Activated CD4-positive, alpha-beta T cell treated with anti-CD3 and anti-CD28 coated beads, Interleukin-10, Interleukin-2, amounts not matched to agents 100 ng/mL and 50 ng/mL, durations not matched to agents 16 hours and 8 hours (primary cell): ENCODE measurements around the gene TIGD3.

ENCODE experiments used
- DNase-seq: peaks from one replicate; pipeline ENCODE4 v3.0.0-alpha.2; 2020

TIGD3 gene

DNA sequence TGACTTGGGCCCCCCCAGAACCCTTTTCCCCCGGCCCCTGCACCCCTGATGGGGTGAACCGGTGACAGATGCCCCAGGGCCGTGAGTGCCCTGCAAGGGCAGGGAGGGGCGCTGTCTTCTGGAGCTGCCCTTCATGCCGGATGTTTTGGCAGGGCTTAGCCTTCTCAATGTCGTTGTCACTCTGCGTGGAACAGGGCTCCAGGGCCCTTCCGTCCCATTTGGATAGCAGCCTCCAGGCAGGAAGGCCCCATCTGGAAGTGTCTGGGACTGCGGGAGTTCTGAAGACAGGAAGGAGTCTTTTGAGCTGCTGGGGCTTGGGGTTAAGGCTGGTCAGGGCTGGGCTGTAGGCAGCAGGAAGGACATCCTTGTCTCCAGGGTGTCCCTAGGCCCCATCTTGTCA lies 36.4 kb downstream of the TIGD3 start:
- no peak for DNase-seq

DNA sequence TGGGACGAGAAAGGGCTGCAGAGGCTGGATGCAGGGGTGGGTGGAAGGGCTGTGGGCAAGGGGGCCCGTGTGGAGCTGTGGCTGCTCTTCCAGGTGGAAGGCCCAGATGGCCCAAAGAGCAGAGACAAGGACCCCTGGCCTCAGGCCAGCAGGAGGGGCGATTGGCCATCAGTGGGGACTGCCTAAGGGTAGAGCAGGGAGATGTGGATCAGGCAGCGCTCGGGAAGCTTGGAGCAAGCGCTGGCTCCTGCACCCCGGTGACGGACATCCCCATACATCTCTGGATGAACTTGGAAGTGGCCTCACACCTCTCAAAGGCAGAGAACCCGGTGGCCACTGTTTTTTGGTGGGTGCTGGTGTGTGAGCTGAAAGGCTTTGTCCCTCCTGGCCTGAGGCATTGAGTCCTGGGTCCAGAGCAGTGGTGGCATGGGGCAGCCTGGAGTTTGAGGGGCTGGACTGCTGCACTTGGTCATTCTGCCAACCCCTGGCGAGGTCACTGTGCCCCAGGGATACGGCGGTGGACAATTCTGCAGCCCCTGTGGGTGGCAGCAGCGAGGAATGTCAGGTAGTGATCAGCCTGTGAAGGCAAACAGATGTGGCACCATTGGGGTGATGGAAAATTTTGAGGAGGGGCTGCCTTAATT lies 37.8 kb downstream of the TIGD3 start:
- no peak for DNase-seq

DNA sequence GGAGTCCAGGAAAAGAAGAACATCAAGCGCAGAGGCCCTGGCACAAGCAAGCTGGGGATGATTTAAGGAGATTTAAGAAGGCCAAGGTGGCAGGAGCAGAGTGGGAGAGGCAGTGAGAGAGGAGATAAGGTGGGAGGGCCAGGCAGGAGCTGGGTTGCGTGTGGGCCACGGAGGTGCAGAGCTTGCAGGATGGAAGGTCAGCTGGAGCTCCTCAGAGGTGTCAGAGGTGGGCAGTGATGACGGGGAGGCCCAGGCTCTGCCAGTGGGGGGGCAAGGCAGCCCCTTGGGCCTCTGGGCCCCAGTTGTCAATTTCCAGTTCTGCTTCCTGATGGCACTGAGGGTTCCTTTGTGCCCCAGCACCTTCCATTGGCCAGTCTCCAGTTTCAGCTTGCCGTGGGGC lies 38.3 kb downstream of the TIGD3 start:
- DNase-seq, result no peak

DNA sequence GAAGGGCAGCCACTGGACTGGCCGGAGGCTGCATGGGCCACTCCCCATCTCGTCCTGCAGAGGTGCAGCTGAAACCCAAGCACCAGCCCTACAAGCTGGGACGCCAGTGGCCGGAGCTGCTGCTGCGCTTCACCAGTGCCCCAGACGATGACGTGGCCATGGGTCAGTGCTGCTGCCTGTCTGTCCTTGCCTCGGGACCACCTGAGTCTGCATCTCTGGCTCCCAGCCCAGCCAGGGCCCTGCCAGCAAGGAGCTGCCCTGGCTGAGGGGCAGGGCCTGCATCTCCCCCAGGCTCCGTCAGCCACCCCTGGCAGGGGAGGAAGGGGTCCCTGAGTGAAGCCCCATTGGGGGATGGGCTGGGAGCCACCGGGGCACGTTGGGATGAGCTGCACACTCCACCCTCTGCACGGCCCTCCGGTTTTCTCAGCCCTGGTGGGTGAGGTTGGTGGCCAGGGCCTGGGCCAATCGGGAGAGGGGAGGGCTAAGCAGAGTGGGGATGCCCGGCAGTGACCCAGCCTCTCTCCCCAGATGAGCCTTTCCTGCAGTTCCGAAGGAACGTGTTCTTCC lies 39.0 kb downstream of the TIGD3 start:
- no peak for DNase-seq

DNA sequence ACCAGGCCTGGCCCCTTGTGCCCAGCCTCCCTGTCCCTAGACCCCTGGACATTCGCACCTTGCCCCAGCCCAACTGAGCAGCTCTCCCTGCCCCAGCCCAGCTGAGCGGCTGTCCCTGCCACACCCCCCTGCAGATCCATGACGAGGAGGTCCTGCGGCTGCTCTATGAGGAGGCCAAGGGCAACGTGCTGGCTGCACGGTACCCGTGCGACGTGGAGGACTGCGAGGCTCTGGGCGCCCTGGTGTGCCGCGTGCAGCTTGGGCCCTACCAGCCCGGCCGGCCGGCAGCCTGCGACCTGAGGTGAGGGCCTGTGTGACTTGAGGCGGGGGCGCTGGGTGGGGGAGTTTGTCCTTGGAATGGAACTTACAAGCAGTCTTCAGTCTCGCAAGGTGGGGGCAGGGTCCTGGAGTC lies 39.6 kb downstream of the TIGD3 start:
- DNase-seq, result no peak

DNA sequence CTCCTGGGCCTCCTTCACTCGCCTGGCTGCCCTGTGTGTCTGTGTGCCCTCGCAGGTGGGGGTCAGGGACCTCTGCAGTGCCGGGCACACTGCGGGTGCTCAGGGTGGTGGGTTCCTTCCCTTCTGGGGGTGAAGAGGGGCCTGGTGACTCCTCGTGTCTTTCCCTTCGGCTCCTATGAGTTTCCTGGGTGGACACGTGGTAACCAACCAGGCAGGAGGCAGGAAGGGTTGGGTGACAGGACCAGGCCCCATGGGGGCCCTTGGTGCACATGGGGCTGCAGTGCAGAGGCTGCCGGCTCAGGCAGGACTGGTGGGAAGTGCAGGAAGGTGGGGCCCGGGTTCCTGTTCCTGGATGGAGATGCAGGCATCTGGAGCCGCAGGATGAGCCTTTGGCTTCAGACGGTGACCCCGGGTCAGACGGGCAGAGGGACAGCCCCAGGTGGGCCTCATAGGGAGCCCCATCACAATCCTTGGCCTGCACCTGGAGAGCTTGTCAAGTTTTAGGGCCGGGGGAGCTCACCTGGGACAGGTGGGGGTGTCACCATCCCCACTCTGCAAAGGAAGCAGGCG lies 41.5 kb downstream of the TIGD3 start:
- no peak for DNase-seq

DNA sequence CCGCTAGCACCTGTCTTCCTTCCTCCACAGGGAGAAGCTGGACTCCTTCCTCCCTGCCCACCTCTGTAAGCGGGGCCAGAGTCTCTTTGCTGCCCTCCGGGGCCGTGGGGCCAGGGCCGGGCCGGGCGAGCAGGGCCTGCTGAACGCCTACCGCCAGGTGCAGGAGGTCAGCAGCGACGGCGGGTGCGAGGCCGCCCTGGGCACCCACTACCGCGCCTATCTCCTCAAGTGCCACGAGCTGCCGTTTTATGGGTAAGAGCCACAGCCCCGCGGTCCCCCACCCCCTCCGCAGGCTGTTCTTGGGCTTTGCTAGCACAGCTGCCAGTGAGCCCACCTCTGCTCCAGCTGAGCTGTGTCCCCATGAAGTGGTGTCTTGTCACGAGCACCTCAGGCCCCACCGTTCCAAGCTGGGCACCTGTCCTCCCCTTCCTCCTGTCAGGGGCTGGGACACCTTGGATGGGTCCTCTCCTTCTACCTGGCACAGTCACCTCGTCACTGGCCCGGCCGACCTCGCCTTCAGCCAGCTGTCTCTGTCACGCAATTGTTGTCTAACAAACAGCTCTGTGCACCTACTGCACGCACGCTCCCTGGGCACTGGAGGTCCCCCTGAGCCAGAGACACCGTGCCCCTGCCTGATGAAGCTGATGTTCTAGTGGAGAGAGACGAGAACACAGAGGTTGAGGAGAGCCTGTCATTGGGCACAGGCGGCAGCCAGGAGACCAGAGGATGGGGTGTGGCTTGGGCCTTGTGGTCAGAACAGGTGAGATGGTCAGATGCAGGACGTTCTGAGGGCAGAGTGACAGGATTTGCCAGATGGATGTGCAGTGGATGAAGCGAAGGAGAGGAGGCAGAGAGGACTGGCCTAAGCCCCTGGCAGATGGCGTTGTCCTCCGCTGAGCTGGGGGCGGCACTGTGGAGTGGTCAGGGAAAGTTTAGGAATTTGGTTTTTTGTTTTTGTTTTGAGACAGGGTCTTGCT lies 42.5 kb downstream of the TIGD3 start:
- DNase-seq, result no peak

DNA sequence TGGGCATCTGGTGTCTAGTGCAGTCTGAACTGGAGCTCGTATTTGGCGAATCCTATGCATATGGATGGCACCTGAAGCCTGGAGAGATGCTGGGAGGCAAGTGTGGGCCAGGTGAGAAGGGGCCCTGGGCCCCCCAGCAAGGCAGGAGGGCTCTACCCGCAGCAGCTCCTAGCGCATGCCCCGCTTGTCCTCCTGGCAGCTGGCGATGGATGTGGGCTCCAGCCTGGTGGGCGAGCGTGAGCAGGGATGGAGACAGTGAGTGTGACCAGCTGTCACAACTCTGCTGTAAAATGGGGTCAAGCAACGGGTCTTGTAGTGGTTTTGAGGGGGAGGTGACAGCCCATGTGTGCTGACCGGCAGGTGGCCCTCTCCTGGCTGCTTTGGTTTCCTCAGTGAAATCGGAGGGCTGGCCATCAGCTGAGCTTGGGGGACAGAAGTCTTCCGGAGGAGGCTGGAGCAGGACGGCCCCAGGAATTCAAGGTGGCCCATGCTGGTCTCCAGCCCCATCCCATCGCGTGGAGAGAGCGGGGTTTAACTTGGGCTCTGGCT lies 43.9 kb downstream of the TIGD3 start:
- DNase-seq, result no peak

DNA sequence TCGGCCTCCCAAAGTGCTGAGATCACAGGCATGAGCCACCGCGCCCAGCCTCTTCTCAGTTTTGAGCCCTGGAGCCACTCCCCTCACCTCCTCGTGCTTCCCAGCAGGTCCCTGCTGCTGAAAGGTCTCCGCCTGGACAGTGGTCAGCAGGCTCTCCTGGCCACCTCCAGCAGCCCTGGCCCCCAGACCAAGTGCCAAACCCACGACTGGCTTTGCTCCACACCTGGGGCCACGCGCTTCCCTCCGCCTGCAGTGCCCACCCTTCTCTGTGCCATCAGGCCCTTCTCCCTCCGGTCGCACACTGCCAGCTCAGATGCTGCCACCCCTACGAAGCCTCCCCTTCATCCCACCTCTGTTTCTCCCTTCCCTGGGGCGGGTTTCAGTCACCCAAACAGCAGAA lies 44.7 kb downstream of the TIGD3 start:
- no peak for DNase-seq

DNA sequence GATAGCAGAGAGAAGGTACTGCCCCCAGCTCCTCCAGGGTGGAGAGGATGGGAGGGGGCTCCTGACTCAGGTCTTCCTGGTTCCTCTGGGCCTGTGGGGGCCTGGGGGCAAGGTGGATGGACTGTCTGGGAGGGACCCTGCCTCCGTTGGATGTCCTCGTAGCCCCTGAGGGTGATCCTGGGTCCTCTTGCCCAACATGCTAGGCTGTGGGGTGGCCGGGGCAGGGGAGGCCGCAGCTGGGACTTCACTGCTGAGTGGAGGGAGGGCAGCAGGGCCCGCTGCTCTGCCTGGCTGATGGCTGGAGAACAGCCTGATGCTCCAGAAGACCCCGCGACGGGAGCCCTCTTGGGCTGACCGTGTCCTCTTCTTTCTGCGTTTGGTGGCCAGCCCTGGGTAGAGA lies 45.3 kb downstream of the TIGD3 start:
- DNase-seq, result no peak

DNA sequence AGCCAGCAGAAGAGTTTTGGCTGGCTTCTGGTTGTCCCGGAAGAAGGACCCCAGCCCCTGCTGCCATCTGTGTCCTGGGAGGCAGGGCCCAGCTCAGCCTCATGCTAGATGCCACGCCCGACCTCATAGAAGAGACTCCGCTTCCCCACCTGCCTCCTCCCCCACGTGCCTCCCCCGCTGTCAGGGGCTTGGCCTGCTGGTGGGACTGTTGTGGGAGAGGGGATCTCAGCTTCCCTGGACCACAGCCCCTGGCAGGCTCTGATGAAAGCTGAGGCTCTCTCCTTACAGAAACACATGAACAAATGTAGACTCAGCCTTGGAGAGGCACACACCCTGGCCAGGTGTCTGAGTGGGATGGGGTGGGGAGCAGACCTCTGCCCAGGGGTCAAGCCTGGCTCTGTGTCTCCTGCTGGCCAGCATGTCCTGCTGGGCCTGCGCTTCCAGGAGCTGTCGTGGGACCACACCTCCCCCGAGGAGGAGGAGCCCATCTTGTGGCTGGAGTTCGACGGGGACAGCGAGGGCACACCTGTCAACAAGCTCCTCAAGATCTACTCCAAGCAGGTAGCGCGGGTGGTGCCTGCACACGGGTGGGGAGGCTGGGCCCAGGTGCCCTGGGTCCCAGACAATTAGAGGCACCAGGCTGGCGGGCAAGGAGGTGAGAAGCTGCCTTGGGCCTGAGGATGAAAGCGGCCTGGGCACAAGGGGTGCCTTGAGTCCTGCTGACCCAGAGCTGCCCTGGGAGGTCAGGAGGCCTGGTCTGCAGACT lies 45.9 kb downstream of the TIGD3 start:
- no peak for DNase-seq

DNA sequence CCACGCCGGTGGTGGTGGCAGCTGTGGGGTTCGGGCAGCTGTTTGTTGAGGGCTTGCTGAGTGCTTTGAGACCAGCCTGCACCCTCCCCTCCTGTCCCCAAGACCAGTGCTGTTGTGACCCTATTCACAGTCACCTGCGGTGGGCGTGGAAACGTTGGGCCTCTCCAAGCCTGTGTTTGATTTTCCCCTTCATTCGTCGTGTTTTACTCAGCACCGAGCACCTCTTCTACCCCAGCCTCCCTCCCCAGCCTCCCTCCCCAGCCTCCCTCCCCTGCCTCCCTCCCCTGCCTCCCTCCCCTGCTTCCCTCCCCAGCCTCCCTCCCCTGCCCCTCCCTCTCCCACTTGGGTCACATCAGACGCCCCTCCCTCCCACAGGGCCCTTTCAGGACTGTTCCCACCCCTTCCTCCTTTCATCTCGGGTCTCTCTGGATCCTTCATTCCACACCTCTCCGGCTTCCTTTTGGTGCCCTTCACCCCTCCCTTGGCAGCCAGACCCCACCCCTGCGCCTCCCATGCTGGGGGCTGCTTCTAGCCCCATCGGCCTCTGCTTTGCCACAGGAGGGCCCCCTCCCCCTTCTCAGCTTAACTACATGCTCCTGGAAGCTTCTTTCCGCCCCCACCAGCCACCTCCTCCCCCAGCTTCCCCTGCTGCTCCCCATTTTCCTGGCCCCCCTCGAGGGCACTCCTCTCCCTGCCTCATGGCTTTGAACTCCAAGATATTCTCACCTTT lies 46.7 kb downstream of the TIGD3 start:
- DNase-seq, result no peak

DNA sequence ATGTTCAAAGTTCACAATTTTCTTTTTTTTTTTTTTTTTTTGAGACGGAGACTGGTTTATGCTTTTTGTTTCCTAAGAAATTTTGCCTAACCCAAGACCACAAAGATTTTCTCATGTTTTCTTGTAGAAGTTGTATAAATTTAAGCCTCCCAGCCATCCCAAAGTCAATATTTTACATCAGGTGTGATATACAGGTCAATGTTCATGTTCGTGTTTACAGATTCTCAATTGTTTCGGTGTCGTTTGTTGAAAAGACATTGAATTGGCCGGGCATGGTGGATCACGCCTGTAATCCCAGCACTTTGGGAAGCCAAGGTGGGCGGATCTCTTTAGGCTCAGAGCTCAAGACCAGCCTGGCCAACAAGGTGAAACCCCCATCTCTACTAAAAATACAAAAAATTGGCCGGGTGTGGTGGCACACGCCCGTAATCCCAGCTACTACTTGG lies 47.3 kb downstream of the TIGD3 start:
- no peak for DNase-seq

DNA sequence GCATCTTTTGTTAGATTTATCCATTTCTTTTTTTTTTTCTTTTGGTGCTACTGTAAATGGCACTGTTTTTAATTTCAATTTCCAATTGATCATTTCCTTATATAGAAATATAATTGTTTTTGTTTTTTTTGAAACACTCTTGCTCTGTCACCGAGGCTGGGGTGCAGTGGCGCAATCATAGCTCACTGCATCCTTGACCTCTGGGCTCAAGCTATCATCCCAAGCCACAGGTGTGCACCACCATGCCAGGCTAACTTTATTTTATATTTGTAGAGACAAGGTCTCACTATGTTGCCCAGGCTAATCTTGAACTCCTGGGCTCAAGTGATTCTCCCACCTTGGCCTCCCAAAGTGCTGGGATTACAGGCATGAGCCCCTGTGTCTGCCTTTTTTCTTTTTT lies 48.2 kb downstream of the TIGD3 start:
- no peak for DNase-seq

DNA sequence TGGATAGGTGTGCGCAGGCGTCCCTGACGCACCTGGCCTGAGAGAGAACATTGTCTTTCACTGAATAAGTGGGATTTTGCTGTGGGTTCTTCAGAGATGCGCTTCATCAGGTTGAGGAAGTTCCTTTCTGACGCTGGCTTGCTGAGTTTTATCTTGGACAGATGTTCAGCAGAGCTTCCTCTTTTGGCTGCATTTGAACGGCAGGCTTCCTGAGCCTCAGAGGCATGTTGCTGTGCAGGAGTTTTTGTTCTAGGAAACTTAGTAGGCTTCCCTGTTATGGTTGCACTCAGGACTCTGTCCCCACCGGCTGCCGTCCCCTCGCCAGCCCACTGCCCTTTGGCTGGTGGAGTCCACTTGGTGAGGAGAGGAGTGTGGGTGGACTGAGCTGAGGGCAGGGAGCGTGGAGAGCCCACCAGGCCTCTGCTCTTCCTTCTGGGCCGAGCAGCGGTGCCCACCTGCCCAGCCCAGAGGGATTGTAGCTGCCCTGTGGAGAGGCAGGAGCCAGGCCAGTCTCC lies 49.1 kb downstream of the TIGD3 start:
- DNase-seq, result no peak

DNA sequence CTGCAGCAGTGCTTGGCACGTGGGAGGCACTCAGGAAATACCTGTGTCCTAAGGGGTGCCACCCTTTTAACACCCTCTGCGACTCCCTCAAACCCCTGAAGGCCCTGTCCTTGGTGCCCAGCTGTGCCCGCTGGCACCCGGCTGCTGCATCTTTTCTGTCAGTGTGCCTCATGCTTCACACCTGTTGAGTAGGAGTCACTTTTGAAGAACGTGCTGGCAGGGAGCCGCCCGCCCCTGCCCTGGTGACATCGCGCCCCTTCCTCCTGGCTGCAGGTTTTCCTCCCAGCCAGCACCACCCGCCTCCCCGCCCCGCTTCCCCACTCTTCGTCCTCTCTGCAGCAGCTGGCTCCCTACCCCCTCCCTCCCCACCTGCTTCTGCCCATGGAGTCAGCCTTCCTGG lies 49.7 kb downstream of the TIGD3 start:
- no peak for DNase-seq

DNA sequence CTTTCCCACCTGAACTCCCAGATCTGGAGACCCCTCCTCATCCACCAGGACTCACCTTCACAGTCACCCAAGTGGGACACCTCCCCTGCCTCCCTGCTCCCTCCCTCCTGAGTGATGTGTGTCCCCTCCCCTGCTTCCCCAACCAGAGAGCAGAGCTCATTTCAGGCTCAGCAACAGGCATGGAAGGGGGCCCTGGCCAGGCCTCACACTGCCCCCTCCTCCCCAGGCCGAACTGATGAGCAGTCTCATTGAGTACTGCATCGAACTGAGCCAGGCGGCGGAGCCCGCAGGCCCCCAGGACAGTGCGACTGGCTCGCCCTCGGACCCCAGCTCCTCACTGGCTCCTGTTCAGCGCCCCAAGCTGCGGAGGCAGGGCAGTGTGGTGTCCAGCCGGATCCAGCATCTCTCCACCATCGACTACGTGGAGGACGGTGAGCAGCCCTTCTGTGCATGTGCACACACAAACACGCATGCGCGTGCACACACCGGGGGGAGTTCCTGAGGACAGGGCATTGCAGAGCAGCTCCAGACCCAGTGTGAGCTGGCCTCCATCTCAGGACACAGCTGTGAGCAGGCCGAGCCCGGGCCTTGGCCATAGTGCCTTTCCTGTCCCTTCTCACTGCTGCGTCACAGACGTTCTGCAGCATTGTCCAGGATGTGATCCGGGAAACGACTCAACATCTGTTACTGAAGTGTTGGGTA lies 50.2 kb downstream of the TIGD3 start:
- DNase-seq, result no peak
